Mononuclear cell (primary cell): ENCODE results near the gene PGC. TPM values are rescaled to one million over a fixed set of nuclear protein-coding genes. Genes with fewer than 3 reads are reported as not detected.

ENCODE experiments used
- H3K27me3 ChIP-seq: 2 replicates; pipeline ENCODE4 v1.6.0; 2011; ENCODE audit warnings: low read length, control low read depth; ENCODE audit not compliant: insufficient read depth
- H3K4me1 ChIP-seq: 2 replicates; pipeline ENCODE4 v1.5.1; 2011; ENCODE audit warnings: mild to moderate bottlenecking, low read length, control low read depth; ENCODE audit not compliant: insufficient read depth
- H3K4me3 ChIP-seq: 2 replicates; pipeline ENCODE4 v1.5.1; 2011; ENCODE audit warnings: mild to moderate bottlenecking, low read length, moderate library complexity
- H3K9me3 ChIP-seq: 2 replicates; pipeline ENCODE4 v1.5.1; 2011; ENCODE audit warnings: low read depth, mild to moderate bottlenecking, control low read depth, low read length
- total RNA-seq: library from RNA; depleted of rRNA; stranded (reverse); fragments of >200 nt; gene quantifications from one replicate; pipeline ENCODE4 v1.2.3, GENCODE V29; 2012

Gene PGC
- total RNA-seq, 1 donor = 0.10 TPM

DNA sequence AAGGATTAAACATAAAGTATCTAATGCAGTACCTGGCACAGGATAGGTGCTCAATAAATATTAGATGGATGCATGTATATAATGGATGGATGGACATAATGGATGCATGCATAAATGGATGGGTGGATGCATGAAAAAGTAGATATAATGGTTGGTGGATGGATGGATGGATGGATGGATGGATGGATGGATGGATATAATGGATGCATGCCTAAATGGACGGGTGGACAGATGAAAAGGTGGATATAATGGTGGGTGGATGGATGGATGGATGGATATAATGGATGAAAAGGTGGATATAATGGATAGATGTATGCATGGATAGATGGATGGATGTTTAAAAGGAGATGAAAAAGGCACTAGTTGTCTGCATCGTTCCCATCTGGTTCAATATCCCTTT, 37.8 kb downstream of the PGC start:
- Histone ChIP-seq H3K27me3 (no peaks in the 10 kb centered on the region), H3K4me3 (no peak overlapping the region), H3K9me3 (no peaks in the 10 kb centered on the region), H3K4me1 (peaks cover 72% of the 10 kb centered on the region)

DNA sequence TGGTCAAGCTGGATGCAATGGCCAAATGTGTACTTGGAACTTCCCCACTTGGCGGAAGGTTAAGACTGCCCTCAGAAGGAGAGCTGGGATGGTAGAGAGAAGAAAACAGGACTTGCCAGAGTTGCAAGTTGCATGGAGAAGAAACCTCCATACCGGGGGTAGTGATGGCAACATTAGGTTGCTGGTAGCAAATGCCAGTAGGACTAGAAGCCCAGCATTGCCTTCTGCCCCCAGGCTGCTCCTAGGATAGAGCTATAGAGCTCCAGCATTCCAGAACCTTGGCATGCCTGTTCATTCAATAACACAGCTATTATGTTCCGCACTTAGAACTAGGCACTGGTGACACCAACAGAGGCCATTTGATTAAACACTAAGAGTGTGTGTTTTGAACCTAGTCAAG, 38.3 kb downstream of the PGC start:
- Histone ChIP-seq H3K4me1 (peaks cover 72% of the 10 kb centered on the region), H3K9me3 (no peaks in the 10 kb centered on the region), H3K27me3 (no peaks in the 10 kb centered on the region), H3K4me3 (no peak overlapping the region)

DNA sequence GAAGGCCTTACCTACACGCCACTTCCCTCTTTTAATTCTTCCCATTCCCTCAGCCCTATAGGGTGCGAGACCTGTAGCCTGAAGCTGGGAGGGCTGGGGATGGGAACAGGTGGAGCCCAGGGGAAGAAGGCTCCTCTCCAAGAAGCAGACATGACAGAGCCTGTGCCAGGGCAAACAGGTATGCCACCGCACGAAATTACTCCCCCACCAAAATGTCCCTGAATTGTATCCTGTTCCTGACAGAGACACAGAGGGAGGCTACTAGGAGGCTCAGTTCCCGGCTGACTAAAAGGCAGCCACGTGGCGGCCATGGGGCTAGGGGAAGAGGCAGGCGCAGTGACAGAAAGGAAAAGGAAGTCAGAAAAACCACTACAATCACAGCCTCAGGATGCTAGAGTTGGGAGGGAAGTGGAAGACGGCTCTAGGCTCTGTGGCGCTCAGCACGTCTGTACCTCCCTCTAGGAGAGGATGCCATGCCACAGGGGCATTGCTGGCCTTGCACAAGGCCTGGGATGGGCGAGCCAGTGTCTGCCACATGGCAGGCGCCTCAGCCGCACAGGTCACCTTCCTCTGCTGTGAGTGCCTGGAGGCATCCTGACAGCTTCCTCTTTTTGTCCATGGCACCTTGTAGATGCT, 39.5 kb downstream of the PGC start:
- peaks cover 64% of the 10 kb centered on the region for H3K4me1 ChIP-seq
- no peaks in the 10 kb centered on the region for H3K9me3 ChIP-seq
- H3K27me3 ChIP-seq = no peaks in the 10 kb centered on the region
- H3K4me3 ChIP-seq = no peak overlapping the region

DNA sequence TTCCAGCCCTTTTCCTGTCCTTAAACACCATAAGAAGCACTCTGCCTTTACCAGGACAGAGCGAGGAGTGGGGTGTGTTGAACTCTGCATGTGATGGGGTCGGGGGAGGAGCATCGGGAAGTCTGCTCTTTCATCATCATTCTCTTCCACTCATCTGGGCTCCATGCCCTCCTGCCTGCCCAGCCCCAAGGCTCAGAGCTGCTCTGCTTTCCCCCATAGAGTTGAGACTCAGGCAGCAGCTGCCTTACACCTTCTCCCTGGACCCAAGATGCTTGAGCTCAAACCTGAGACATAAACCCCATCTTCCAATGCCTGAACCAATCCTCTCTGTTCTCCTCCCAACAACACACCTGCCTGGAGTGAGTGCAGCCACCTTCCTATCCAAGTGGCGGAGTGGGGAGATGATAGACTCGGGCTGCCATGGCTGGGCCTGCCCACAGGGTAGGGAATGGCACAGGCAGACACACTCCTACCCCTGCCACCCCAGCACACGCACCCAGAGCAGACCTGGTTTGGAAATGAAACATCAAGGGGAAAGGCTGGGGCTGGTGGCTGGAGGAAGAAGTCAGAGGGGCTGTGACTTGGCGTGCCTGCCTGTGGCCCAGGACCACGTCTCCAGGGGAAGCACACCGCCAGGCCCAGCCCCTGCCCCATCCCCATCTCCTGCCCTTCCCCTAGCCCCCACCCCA, 40.2 kb downstream of the PGC start:
- Histone ChIP-seq H3K4me1 (peaks cover 58% of the 10 kb centered on the region), H3K9me3 (no peaks in the 10 kb centered on the region), H3K4me3 (no peak overlapping the region), H3K27me3 (no peaks in the 10 kb centered on the region)

DNA sequence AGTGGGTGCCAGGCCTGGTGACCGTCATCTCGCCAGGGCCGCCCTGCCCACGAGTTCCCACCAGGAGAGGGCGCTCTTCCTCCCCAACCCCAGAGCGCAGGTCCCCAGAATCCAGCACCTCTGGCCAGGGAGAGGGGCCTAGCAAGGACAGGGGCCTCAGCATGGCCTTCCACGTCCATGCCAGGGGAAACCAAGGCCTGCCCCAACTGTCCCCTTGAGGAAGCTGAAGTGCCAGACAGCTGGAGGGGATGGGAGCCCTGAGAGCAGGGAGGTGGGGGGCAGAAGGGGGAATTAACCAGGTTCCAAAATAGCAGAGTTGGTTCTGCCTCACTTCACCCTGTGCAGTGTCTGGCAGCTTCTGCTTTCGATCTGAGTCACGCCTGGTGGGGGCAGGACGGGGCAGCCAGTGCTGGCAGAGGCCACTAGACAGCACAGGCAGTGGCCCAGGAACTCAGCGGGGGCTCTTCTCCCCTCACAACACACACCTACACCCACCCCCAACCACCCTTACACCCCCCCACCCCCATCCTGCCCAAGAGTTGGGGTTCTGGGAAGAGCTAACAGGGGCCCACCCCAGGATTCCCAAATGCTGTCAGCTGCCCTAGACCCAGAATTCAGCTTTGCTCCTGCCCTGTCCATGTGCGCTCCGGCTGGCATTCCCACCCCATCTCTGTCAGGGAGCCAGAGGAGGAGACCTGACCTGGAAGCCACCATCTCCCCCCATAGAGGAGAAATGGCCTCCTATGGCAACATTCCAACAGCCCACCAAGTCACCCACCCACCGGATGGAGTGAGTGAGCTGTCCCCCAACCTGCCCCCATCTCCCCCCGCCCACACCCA, 41.0 kb downstream of the PGC start:
- Histone ChIP-seq H3K4me1 (peaks cover 56% of the 10 kb centered on the region), H3K9me3 (no peaks in the 10 kb centered on the region), H3K27me3 (no peaks in the 10 kb centered on the region), H3K4me3 (no peak overlapping the region)

DNA sequence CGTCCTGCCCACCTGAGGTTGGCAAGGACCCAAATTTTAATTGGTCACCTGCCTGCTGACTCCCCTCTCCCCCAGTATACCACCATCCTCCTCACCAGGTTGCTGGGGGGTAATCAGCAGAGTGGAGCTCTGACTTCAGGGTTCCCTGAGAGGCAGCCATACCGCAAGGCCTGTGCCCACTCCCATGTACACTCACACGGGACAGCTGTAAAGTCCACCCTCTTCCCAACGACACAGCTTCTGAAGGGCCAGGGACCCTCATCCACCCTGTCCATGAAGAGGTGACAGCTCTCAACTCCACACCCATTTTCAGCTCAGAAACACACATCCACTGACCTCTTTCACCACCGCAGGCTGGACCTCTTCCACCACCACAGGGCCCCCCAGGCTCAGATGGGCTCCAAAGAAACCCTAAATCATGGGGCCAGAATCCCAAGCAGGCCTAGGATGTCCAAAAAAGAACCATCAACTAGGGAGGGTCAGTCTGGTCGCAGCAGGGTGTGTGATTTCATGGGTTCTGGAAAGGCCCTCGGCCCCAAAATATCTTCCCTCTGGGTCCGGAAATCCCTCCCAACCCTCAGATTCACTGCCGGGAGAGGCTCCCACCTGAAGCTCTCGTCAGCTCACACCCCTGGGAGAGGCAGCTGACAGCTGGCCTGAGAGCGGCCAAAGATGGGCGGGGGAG, 41.7 kb downstream of the PGC start:
- no peak overlapping the region for H3K4me3 ChIP-seq
- no peaks in the 10 kb centered on the region for H3K27me3 ChIP-seq
- H3K9me3 ChIP-seq = no peaks in the 10 kb centered on the region
- peaks cover 56% of the 10 kb centered on the region for H3K4me1 ChIP-seq

DNA sequence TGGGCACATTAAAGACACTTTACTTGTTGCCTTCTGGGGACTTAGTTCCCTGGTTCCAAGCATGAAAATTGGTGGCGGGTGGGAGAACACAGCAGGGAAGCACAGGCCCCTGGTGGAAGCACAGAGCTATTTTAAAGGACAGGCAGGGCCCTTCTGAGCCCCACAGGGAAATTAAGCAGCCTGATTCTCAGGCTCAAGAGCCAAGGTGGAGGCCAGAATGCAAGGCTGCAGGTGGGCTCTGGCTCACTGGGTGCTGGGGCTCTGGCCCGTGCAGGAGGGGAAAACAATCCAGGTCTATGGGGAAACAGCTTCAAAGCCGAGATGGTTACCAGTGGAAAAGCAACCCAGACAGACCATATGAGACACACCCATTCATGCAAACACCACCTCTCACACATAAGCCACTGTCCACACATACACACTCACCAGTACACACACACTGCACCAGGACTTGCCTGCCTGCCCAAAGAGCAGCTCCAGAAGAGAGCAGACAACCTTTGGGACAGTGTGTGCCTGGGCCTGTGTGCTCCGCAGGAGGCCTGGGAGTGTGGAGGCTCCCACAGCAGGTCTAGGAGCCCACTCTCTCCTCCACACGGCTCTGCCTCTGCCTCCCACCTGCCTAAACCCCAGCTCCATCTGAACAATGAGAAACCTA, 42.4 kb downstream of the PGC start:
- no peak overlapping the region for H3K4me3 ChIP-seq
- no peaks in the 10 kb centered on the region for H3K9me3 ChIP-seq
- no peaks in the 10 kb centered on the region for H3K27me3 ChIP-seq
- peaks cover 56% of the 10 kb centered on the region for H3K4me1 ChIP-seq

DNA sequence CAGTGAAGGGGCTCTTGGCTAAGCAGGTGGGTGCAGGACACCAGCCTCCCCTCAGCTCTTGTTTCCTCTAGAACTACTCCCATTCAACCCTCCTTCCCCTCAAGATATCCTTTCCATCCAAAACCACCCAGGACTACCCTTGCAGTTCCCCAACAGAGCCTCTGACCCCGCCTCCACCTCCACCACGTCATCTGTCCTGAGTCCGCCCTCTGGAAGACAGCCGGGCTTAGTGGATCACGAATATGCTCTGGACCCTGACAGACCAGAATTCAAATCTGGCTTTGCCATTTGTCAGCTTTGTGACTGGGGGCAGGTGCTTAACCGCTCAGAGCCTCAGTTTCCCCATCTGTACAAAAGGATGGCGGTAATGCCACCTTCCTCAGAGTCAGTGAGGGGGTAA, 43.2 kb downstream of the PGC start:
- Histone ChIP-seq H3K4me1 (peaks cover 54% of the 10 kb centered on the region), H3K27me3 (no peaks in the 10 kb centered on the region), H3K9me3 (no peaks in the 10 kb centered on the region), H3K4me3 (no peak overlapping the region)

DNA sequence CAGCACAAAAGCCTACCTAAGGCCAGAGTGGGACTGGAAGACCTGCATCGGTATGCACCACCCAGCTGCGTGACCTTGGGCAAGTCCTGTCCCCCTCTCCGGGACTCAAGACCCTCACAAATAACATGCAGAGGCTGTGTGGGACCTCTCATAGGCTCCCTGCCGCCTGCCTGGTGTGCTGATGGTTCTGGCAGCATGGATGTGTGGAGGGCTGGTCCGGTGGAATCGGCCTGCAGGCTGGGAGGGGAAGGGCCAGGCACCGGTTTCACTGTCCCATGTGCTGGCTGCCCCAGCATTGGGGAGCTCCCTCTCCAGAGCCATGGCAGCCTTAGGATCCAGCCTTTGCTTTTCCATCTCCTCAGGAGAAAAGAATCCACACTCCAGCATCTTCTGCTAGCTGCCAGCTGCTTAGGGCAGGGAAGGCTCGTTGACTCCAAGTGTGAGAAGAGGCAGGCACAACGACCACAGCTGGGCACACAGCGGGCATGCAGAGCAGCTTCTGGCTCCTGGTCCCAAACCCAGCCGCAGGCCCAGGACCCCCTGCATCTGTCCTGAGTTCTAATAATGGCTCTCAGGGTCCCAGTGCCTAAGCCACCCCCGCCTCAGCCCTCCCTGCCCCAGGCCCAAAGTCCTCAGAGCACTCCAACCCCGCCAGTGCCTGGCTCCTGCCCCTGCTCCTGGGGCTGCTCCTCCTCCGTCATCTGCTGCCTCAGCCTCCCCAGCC, 44.3 kb downstream of the PGC start:
- H3K9me3 ChIP-seq = no peaks in the 10 kb centered on the region
- H3K4me3 ChIP-seq = no peak overlapping the region
- H3K27me3 ChIP-seq = no peaks in the 10 kb centered on the region
- peaks cover 43% of the 10 kb centered on the region for H3K4me1 ChIP-seq

DNA sequence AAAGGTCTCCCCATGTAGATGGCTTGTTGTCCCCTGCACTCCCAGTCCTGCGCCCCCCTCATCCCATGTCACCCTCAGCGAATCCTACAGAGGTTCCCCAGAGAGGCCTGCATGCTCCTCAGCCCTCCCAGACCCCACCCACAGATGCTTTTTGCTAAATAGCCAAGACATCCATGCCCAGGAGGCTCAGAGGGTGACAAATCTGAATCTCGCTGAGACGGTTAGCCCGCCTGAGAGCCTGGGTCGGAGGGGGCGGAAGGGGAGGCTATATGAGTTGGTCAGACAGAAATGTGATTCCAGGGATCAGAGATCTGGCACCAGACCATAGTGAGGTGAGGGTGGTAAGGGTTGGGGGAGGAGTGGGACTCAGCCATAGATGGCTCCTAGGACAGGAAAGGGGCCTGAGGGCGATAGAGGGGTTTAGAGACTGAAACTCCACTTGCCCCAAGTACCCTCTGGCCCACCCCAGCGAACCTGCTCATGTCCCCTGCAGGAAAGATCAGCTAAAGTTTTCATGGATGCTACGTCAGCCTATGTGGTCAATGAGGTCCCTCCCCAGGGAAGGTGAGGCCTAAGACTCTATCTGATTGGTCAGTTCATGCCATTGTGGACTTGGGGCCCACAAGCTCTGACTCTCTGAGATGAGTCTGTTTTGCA, 45.0 kb downstream of the PGC start:
- H3K4me1 ChIP-seq = peaks cover 36% of the 10 kb centered on the region
- H3K27me3 ChIP-seq = no peaks in the 10 kb centered on the region
- no peak overlapping the region for H3K4me3 ChIP-seq
- H3K9me3 ChIP-seq = no peaks in the 10 kb centered on the region

DNA sequence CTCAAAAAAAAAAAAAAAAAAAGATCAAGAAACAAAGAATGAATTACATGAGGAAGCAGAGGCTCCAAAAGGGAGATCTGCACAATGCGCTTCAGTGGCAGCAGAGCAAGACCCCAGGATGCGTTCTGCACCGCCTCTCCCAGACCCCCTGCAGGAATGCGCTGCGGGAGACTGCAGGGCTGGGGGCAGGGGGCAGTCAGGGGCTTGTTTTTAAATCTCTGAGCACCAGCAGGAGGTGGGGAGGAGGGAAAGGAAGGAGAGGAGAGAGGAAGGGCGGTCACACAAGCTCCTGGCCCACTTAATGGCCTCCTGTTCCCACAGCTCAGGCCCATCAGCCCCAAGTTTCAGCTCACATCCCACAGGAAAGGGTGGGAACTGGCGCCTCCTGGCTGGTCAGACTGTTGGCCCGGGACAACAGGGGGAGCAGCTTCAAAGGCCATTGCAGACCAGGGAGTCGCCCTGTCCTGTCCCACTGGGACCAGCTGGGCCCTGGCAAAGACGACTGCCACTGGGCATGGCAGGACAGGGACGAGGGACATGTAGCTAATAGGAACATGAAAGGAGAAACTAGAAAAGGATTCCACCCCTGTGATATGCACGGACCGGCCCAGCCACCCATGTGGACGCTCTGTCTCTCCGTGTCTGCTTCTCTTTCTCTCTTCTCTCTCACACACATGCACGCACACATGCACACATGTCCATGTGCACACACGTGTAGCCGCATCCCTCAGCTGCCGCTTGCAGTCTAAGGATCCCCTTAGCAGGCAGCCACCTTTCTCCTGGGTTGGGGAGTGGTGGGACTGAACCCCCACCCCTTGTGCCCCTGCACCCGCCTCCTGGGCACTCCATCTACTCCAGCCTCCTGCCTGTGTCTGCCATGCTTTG, 46.5 kb downstream of the PGC start:
- Histone ChIP-seq H3K4me3 (no peak overlapping the region), H3K27me3 (no peaks in the 10 kb centered on the region), H3K4me1 (peaks cover 22% of the 10 kb centered on the region), H3K9me3 (no peaks in the 10 kb centered on the region)

DNA sequence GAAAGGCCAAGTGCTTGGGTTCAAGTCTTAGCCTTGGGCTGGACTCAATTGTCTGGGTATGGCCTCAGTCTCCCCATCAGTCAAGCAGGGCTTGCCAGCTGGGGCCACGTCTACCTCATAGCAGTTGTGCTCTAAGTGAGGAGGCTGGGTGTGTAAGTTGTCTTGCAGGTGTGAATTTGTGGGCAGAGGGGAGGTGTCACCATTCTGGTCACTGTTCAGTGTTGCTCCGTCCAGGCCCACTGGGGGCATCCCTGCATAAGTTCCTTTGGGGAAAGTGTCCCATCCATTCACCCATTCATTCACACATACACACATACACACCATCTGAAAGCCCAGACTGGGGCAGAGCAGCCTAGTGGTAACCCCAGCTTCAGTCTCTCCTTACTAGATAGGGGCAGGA, 48.1 kb downstream of the PGC start:
- Histone ChIP-seq H3K4me3 (no peak overlapping the region), H3K4me1 (peaks cover 6% of the 10 kb centered on the region), H3K9me3 (no peaks in the 10 kb centered on the region), H3K27me3 (no peaks in the 10 kb centered on the region)
